ENCODE data around the gene F5.

F5 gene

GRCh38 chr1:169468982-169469381 lies 117.3 kb downstream of the F5 start:
- Histone ChIP-seq H3K4me2 (ENCODE audit: insufficient read depth, low read length) (no peak overlapping the region), H3K9ac (ENCODE audit: low read depth, low read length) (no peak overlapping the region), H3K9me3 (ENCODE audit: insufficient read depth, low read length, severe bottlenecking) (no peaks in the 10 kb centered on the region), H2AFZ (ENCODE audit: low read depth, low read length) (no peak overlapping the region), H3K4me1 (ENCODE audit: insufficient read depth, low read length) (no peaks in the 10 kb centered on the region), H3K4me3 (ENCODE audit: low read depth in 1 of 2, low read length in 2 of 2) (no peak overlapping the region), H3K36me3 (ENCODE audit: insufficient read depth, low read length) (peaks cover 4% of the 10 kb centered on the region; the same call in 1 of the 2 replicates), H3K27me3 (ENCODE audit: insufficient read depth, low read length, poor library complexity) (no peaks in the 10 kb centered on the region), H3K79me2 (ENCODE audit: insufficient read depth, low read length) (no peaks in the 10 kb centered on the region), H4K20me1 (ENCODE audit: insufficient read depth, low read length) (no peaks in the 10 kb centered on the region), H3K27ac (ENCODE audit: low read length) (no peak overlapping the region)
- no peak for TF ChIP-seq CTCF (IDR thresholded peaks at IDR 0.05; ENCODE audit: borderline replicate concordance, extremely low read depth, low read length, poor library complexity, severe bottlenecking)
- TF ChIP-seq EZH2 (IDR thresholded peaks at IDR 0.05; ENCODE audit: borderline replicate concordance, low read depth, low read length, severe bottlenecking), result no peak
- ATAC-seq (ENCODE audit: insufficient read depth, low read depth) (no peak), DNase-seq (no peak)

DNA sequence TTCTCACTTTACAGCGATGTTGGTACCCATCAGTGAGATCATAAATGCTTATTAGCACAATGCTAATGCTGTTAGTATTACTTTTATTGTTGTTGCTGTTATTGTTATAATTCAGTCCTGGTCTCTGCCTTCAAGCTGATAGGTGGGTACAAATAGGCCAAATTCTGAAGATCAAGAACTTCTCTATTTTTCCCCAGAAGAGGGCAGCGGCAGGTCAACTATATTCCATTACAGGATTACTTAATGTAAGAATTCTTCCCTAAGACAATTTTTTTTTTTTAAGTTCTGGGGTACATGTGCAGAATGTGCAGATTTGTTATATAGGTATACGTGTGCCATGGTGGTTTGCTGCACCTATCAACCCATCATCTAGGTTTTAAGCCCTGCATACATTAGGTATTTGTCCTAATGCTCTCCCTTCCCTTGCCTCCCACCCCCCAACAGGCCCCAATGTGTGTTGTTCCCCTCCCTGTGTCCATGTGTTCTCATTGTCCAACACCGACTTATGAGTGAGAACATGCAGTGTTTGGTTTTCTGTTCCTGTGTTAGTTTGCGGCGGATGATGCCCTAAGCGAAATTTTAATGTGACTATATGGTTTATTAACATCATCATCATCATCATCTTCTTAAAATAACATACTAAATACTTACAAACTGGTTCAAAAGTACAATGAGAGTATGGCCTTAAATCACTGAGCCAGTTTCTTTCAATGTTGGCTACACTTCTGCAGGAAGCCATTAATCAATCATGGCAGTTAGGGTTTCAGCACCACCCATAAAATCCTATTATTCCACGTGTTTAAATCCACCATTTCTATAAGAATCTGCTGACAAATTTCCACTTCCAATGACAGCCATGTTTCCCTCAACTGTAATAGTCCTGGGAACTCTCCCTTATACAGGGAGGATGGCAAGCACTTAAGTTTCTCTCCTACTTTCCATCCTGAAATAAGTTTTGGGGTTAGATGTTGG lies 119.7 kb downstream of the F5 start:
- Histone ChIP-seq H3K4me1 (ENCODE audit: insufficient read depth, low read length) (no peaks in the 10 kb centered on the region), H3K9ac (ENCODE audit: low read depth, low read length) (no peak overlapping the region), H2AFZ (ENCODE audit: low read depth, low read length) (no peak overlapping the region), H3K9me3 (ENCODE audit: insufficient read depth, low read length, severe bottlenecking) (no peaks in the 10 kb centered on the region), H3K4me3 (ENCODE audit: low read depth in 1 of 2, low read length in 2 of 2) (no peak overlapping the region), H3K4me2 (ENCODE audit: insufficient read depth, low read length) (no peak overlapping the region), H3K27me3 (ENCODE audit: insufficient read depth, low read length, poor library complexity) (no peaks in the 10 kb centered on the region), H3K27ac (ENCODE audit: low read length) (no peak overlapping the region), H3K36me3 (ENCODE audit: insufficient read depth, low read length) (peaks cover 4% of the 10 kb centered on the region; the same call in 1 of the 2 replicates), H3K79me2 (ENCODE audit: insufficient read depth, low read length) (no peaks in the 10 kb centered on the region), H4K20me1 (ENCODE audit: insufficient read depth, low read length) (no peaks in the 10 kb centered on the region)
- ATAC-seq (ENCODE audit: insufficient read depth, low read depth), result peak; percentile 68; the same call in 2 of the 3 replicates
- TF ChIP-seq CTCF (IDR thresholded peaks at IDR 0.05; ENCODE audit: borderline replicate concordance, extremely low read depth, low read length, poor library complexity, severe bottlenecking) (peak; percentile 60), EZH2 (IDR thresholded peaks at IDR 0.05; ENCODE audit: borderline replicate concordance, low read depth, low read length, severe bottlenecking) (no peak)
- DNase-seq, result peak; percentile 44

- ATAC-seq (ENCODE audit: insufficient read depth, low read depth), result no peak
- no peak for DNase-seq
- H3K27me3 ChIP-seq (ENCODE audit: insufficient read depth, low read length, poor library complexity), result no peaks in the 10 kb centered on the region
- TF ChIP-seq EZH2 (IDR thresholded peaks at IDR 0.05; ENCODE audit: borderline replicate concordance, low read depth, low read length, severe bottlenecking), result no peak
- no peak for TF ChIP-seq CTCF (IDR thresholded peaks at IDR 0.05; ENCODE audit: borderline replicate concordance, extremely low read depth, low read length, poor library complexity, severe bottlenecking)
- no peak overlapping the region for H3K4me2 ChIP-seq (ENCODE audit: insufficient read depth, low read length)
- H3K4me1 ChIP-seq (ENCODE audit: insufficient read depth, low read length), result no peaks in the 10 kb centered on the region
- no peaks in the 10 kb centered on the region for H3K9me3 ChIP-seq (ENCODE audit: insufficient read depth, low read length, severe bottlenecking)
- no peak overlapping the region for H3K9ac ChIP-seq (ENCODE audit: low read depth, low read length)
- no peak overlapping the region for H3K27ac ChIP-seq (ENCODE audit: low read length)
- H4K20me1 ChIP-seq (ENCODE audit: insufficient read depth, low read length), result no peaks in the 10 kb centered on the region
- H3K36me3 ChIP-seq (ENCODE audit: insufficient read depth, low read length), result peaks cover 4% of the 10 kb centered on the region; the same call in 1 of the 2 replicates
- H3K4me3 ChIP-seq (ENCODE audit: low read depth in 1 of 2, low read length in 2 of 2), result no peak overlapping the region
- H3K79me2 ChIP-seq (ENCODE audit: insufficient read depth, low read length), result no peaks in the 10 kb centered on the region
- no peak overlapping the region for H2AFZ ChIP-seq (ENCODE audit: low read depth, low read length)
These were observed 121.0 kb downstream of the F5 start for GRCh38 chr1:169465281-169465680.
